GM19467 (cell line): ENCODE results near the gene SYF2.

Experiments
- ATAC-seq: cut with Tn5 transposase; IDR thresholded peaks from one replicate; pipeline ENCODE4 v1.9.1; 2021; ENCODE audit warnings: mild to moderate bottlenecking, moderate library complexity; ENCODE audit not compliant: unreplicated experiment

Gene SYF2

GRCh38 chr1:25186161-25187007, 45.9 kb downstream of the SYF2 start:
- no peak for ATAC-seq

GRCh38 chr1:25185409-25186160, 46.7 kb downstream of the SYF2 start:
- no peak for ATAC-seq

- no peak for ATAC-seq
Observed at GRCh38 chr1:25184001-25184762, 48.1 kb downstream of the SYF2 start.

- no peak for ATAC-seq
Observed at GRCh38 chr1:25183126-25183980, 48.9 kb downstream of the SYF2 start.

GRCh38 chr1:25182629-25183028, 49.7 kb downstream of the SYF2 start:
- ATAC-seq: no peak

GRCh38 chr1:25180996-25181395, 51.3 kb downstream of the SYF2 start:
- ATAC-seq: no peak

GRCh38 chr1:25178917-25179561, 53.3 kb downstream of the SYF2 start:
- no peak for ATAC-seq

- no peak for ATAC-seq
Observed at GRCh38 chr1:25174730-25175612, 57.3 kb downstream of the SYF2 start.

GRCh38 chr1:25174363-25174729, 58.0 kb downstream of the SYF2 start:
- ATAC-seq: no peak

GRCh38 chr1:25173809-25174340, 58.4 kb downstream of the SYF2 start:
- ATAC-seq: no peak
